Vagina (tissue), 2 donors: Measurements from ENCODE around the gene INTS6L.

ENCODE experiments used
- POLR2AphosphoS5 ChIP-seq, 2 donors: sonication (generic); formaldehyde crosslinking; IDR thresholded peaks; one replicate each; pipeline ENCODE4 v1.9.0; 2017; ENCODE audit warnings: antibody characterized with exemption in 2 of 2, mild to moderate bottlenecking in 2 of 2, low read depth in 1 of 2; ENCODE audit not compliant: insufficient read depth in 1 of 2
- TF ChIP-seq, protein P1 (sequence below), 3 experiments: fragments of 450-650 bp in 2 of 3; fragments of 200-600 bp in 1 of 3; sonication (generic) in 1 of 3; IDR thresholded peaks; one replicate each; pipeline ENCODE4 v1.5.1; 2017 to 2019; ENCODE audit warnings: antibody characterized with exemption in 3 of 3, mild to moderate bottlenecking in 2 of 3, moderate library complexity in 2 of 3

DNA sequence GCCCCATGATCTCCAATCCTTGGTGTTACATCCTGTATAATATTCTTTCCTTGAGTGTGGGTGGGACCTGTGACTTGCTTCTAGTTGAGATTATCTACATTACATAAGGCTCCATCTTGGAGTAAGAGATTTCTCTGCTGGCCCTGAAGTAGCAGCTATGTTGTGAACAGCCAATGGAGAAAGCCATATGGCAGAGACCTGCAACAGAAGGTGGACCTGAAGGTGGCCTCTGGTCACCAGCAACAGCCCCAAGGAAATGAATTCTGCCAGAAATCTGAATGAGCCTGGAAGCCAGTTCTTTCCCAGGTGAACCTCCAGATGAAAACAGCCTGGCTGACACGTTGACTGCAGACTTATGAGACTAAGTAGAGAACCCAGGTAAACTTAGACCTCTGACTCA lies 2.3 kb upstream of the INTS6L start:
- TF ChIP-seq, protein P1, sequence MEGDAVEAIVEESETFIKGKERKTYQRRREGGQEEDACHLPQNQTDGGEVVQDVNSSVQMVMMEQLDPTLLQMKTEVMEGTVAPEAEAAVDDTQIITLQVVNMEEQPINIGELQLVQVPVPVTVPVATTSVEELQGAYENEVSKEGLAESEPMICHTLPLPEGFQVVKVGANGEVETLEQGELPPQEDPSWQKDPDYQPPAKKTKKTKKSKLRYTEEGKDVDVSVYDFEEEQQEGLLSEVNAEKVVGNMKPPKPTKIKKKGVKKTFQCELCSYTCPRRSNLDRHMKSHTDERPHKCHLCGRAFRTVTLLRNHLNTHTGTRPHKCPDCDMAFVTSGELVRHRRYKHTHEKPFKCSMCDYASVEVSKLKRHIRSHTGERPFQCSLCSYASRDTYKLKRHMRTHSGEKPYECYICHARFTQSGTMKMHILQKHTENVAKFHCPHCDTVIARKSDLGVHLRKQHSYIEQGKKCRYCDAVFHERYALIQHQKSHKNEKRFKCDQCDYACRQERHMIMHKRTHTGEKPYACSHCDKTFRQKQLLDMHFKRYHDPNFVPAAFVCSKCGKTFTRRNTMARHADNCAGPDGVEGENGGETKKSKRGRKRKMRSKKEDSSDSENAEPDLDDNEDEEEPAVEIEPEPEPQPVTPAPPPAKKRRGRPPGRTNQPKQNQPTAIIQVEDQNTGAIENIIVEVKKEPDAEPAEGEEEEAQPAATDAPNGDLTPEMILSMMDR (IDR thresholded peaks at IDR 0.05): no peak
- TF ChIP-seq POLR2AphosphoS5 (IDR thresholded peaks at IDR 0.05; ENCODE audit: insufficient read depth in 1 of 2, low read depth in 1 of 2): no peak
